Endothelial cell of umbilical vein (primary cell): ENCODE results near the gene TNRC6C. TPM values are rescaled to one million over a fixed set of nuclear protein-coding genes. Genes with fewer than 3 reads are reported as not detected.

Experiments used
- BruUV-seq: library from RNA; stranded (reverse); fragments of 400-500 nt; replicated peaks from 2 replicates; lab custom pipeline; 2021; lab: Mats Ljungman, UMichigan
- CTCF ChIA-PET: fragments of 300-600, 350-600 bp; sonication (Branson Sonifier 250); formaldehyde crosslinking; loops from one replicate; lab custom pipeline; 2021; ENCODE audit warnings: antibody characterized with exemption, inconsistent platforms; lab: Charles Lee
- POLR2A ChIA-PET: fragments of 300-600, 350-600 bp; sonication (Branson Sonifier 250); formaldehyde crosslinking; loops from one replicate; lab custom pipeline; 2021; ENCODE audit warnings: antibody characterized with exemption, inconsistent platforms; lab: Charles Lee
- DNase-seq: peaks from one replicate; pipeline ENCODE4 v3.0.0-alpha.2; 2011; ENCODE audit warnings: low read depth, low spot score
- FAIRE-seq: peaks from 2 replicates; lab custom pipeline; 2011; peaks lifted over from hg19 to GRCh38; lab: Jason Lieb, UNC
- H2AFZ ChIP-seq: 2 replicates; pipeline ENCODE4 v1.6.0; 2012; ENCODE audit warnings: low read depth, low read length, control low read depth, inconsistent platforms
- H3K27ac ChIP-seq: 2 replicates; pipeline ENCODE4 v1.5.1; 2011; ENCODE audit warnings: low read depth, mild to moderate bottlenecking, control low read depth, low read length, moderate library complexity; ENCODE audit not compliant: insufficient read depth
- H3K27me3 ChIP-seq, 2 experiments: 2 replicates each; pipeline versions ENCODE4 v1.6.0 to v1.6.1; 2011; ENCODE audit warnings: low read length in 2 of 2, mixed read lengths in 1 of 2; ENCODE audit not compliant: control insufficient read depth in 2 of 2, insufficient read depth in 2 of 2
- H3K36me3 ChIP-seq, 2 experiments: 2 replicates in 1 of 2; 3 replicates in 1 of 2; pipeline ENCODE4 v1.5.1; 2011; ENCODE audit warnings: low read length in 2 of 2, mild to moderate bottlenecking in 1 of 2, moderate library complexity in 1 of 2; ENCODE audit not compliant: control insufficient read depth in 2 of 2, insufficient read depth in 2 of 2; ENCODE audit errors: extremely low read depth in 1 of 2
- H3K4me1 ChIP-seq: 3 replicates; pipeline ENCODE4 v1.5.1; 2011; ENCODE audit warnings: mild to moderate bottlenecking, low read length; ENCODE audit not compliant: control insufficient read depth, insufficient read depth; ENCODE audit errors: extremely low read depth
- H3K4me2 ChIP-seq: 2 replicates; pipeline ENCODE4 v1.6.1; 2011; ENCODE audit warnings: low read length, control low read depth, mixed read lengths; ENCODE audit not compliant: insufficient read depth
- H3K4me3 ChIP-seq, 3 experiments: fragments of 200-600 bp in 1 of 3; sonication (generic), shearing (Covaris generic) in 1 of 3; replicated peaks in 1 of 3; 2 replicates each; pipeline ENCODE4 v1.5.1; 2011 to 2016; ENCODE audit warnings: control low read depth in 3 of 3, low read length in 3 of 3, mild to moderate bottlenecking in 2 of 3, inconsistent platforms in 1 of 3, low read depth in 1 of 3, moderate library complexity in 1 of 3; ENCODE audit not compliant: insufficient read depth in 1 of 3
- H3K79me2 ChIP-seq: 2 replicates; pipeline ENCODE4 v1.6.0; 2012; ENCODE audit warnings: low read length, inconsistent platforms; ENCODE audit not compliant: control insufficient read depth, insufficient read depth
- H3K9ac ChIP-seq: replicated peaks from 2 replicates; pipeline ENCODE3; 2011; ENCODE audit warnings: low read length, control low read depth; ENCODE audit not compliant: insufficient read depth; ENCODE audit errors: extremely low read depth
- H3K9me1 ChIP-seq: replicated peaks from 3 replicates; pipeline ENCODE4 v1.6.0; 2011; ENCODE audit warnings: mild to moderate bottlenecking, low read length; ENCODE audit not compliant: control insufficient read depth, insufficient read depth; ENCODE audit errors: extremely low read depth
- H3K9me3 ChIP-seq: replicated peaks from 2 replicates; pipeline ENCODE4 v1.5.1; 2012; ENCODE audit warnings: low read length, inconsistent platforms; ENCODE audit not compliant: control insufficient read depth, insufficient read depth
- H4K20me1 ChIP-seq: replicated peaks from 2 replicates; pipeline ENCODE3; 2011; ENCODE audit warnings: mild to moderate bottlenecking, low read length; ENCODE audit not compliant: control insufficient read depth, insufficient read depth; ENCODE audit errors: extremely low read depth
- FOS ChIP-seq: IDR thresholded peaks from 2 replicates; pipeline ENCODE4 v1.6.1; 2011; ENCODE audit warnings: mild to moderate bottlenecking, low read length, moderate library complexity, borderline replicate concordance; ENCODE audit not compliant: insufficient read depth
- GATA2 ChIP-seq: IDR thresholded peaks from 2 replicates; pipeline ENCODE4 v1.7.0; 2011; ENCODE audit warnings: low read depth, mild to moderate bottlenecking, moderate library complexity, mixed read lengths, low read length; ENCODE audit not compliant: insufficient read length, insufficient read depth
- JUN ChIP-seq: IDR thresholded peaks from 2 replicates; pipeline ENCODE4 v1.6.1; 2011; ENCODE audit warnings: borderline replicate concordance, low read depth; ENCODE audit not compliant: insufficient read length, insufficient read depth
- MYC ChIP-seq: IDR thresholded peaks from one replicate; pipeline ENCODE4 v1.6.1; 2011; ENCODE audit warnings: mild to moderate bottlenecking, low read depth, low read length
- POLR2A ChIP-seq: IDR thresholded peaks from 2 replicates; pipeline ENCODE4 v1.6.1; 2012; ENCODE audit warnings: low read depth, mild to moderate bottlenecking, control low read depth, low read length
- POLR2AphosphoS5 ChIP-seq: IDR thresholded peaks from 2 replicates; pipeline ENCODE4 v1.6.1; 2012; ENCODE audit warnings: low read depth, mild to moderate bottlenecking, control low read depth, low read length, moderate library complexity; ENCODE audit not compliant: insufficient read depth
- dilution Hi-C: fragments of 300-500 bp; cut with MboI; formaldehyde crosslinking; loops from one replicate; pipeline ENCODE4 v1.15.0; 2019; ENCODE audit warnings: low sequenced_read_pairs; ENCODE audit not compliant: extremely low pct_ligation_motif_present
- intact Hi-C: fragments of 100-400 bp; cut with micrococcal nuclease; formaldehyde crosslinking; loops from one replicate; pipeline ENCODE4 v1.10.0; 2022
- polyA plus RNA-seq, 4 experiments: library from polyadenylated mRNA; depleted of rRNA in 3 of 4; stranded (reverse) in 3 of 4; unstranded in 1 of 4; fragments of >200 nt; gene quantifications; 2 replicates each; pipeline versions ENCODE4 v1.2.1 to v1.2.3, GENCODE V29; 2011 to 2012; ENCODE audit warnings: missing spikeins in 1 of 4
- total RNA-seq: library from RNA; stranded (reverse); gene quantifications from 2 replicates; pipeline ENCODE4 v1.2.3, GENCODE V29; 2021
- TF ChIP-seq, protein P1 (sequence below): IDR thresholded peaks from 2 replicates; pipeline ENCODE4 v1.6.1; 2011; ENCODE audit not compliant: insufficient read depth, insufficient read length
- TF ChIP-seq, protein P2 (sequence below), 2 donors: IDR thresholded peaks; 1 replicate in 1 of 2; 2 replicates in 1 of 2; pipeline ENCODE4 v1.5.1; 2011; ENCODE audit warnings: low read length in 2 of 2, mild to moderate bottlenecking in 2 of 2, moderate library complexity in 2 of 2, control low read depth in 1 of 2, inconsistent platforms in 1 of 2, low read depth in 1 of 2; ENCODE audit not compliant: insufficient read depth in 1 of 2; ENCODE audit errors: extremely low read depth in 1 of 2

Gene TNRC6C
- total and polyA plus RNA-seq, 2 donors (not counting 3 experiments of a cell fraction or from before 2014, with no cell fraction given) = 2.1 to 17.5 TPM

DNA sequence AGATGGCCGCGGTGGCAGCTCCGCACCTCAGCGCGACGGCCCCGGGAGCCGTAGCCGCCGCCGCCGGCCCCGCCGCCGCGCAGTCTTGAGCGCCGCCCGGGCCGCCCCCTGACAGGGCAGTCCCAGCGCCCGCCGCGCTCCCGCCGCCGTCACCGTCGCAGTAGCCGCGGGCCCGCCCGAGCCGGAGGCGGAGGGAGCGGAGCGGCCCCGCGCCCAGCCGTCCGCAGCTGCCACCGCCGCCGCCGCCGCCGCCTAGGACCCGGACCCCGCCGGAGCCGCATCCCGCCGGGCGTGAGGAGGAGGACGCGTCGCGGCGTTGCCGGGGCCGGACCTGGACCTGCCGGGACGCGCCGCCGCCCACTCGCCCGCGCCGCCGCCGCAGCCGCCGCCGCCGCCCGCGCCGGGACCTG, 218 bp downstream of the TNRC6C start:
- H3K9ac ChIP-seq = peak overlapping the region; percentile 66
- no peak for DNase-seq
- H3K27ac ChIP-seq = peak overlapping the region; percentile 21
- intact Hi-C loops (loop anchor here (1.0 to 5.0 kb wide), 5 partner anchors 42 to 974 kb away; partner anchors contain the start of genes AFMID and TK1), dilution Hi-C loops (no loop called here)
- peaks cover 20% of the 10 kb centered on the region for H3K4me1 ChIP-seq
- POLR2A ChIA-PET = interaction anchor here (0.6 to 2.1 kb wide), 41 partner anchors 11 to 1043 kb away, joined by 3 to 25 read pairs (median 4); no protein-coding TSS in a partner anchor
- peaks cover 18% of the 10 kb centered on the region for H3K79me2 ChIP-seq
- CTCF ChIA-PET = interaction anchor here (0.8 to 2.6 kb wide), 10 partner anchors 13 to 416 kb away, joined by 3 to 37 read pairs (median 4); no protein-coding TSS in a partner anchor
- H3K9me1 ChIP-seq = no peaks in the 10 kb centered on the region
- H3K36me3 ChIP-seq = no peaks in the 10 kb centered on the region
- no peak for FAIRE-seq
- peak overlapping the region; percentile 27 for H2AFZ ChIP-seq
- H3K4me3 ChIP-seq = peak overlapping the region in 1 of 3 experiments; percentile 67
- peaks cover 3% of the 10 kb centered on the region for H4K20me1 ChIP-seq
- TF ChIP-seq FOS (no peak), JUN (no peak), GATA2 (no peak), MYC (no peak), POLR2AphosphoS5 (no peak), POLR2A (no peak)
- TF ChIP-seq, protein P1, sequence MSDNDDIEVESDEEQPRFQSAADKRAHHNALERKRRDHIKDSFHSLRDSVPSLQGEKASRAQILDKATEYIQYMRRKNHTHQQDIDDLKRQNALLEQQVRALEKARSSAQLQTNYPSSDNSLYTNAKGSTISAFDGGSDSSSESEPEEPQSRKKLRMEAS = no peak
- TF ChIP-seq, protein P2, sequence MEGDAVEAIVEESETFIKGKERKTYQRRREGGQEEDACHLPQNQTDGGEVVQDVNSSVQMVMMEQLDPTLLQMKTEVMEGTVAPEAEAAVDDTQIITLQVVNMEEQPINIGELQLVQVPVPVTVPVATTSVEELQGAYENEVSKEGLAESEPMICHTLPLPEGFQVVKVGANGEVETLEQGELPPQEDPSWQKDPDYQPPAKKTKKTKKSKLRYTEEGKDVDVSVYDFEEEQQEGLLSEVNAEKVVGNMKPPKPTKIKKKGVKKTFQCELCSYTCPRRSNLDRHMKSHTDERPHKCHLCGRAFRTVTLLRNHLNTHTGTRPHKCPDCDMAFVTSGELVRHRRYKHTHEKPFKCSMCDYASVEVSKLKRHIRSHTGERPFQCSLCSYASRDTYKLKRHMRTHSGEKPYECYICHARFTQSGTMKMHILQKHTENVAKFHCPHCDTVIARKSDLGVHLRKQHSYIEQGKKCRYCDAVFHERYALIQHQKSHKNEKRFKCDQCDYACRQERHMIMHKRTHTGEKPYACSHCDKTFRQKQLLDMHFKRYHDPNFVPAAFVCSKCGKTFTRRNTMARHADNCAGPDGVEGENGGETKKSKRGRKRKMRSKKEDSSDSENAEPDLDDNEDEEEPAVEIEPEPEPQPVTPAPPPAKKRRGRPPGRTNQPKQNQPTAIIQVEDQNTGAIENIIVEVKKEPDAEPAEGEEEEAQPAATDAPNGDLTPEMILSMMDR (IDR thresholded peaks at IDR 0.05; ENCODE audit: extremely low read depth in 1 of 2, insufficient read depth in 1 of 2, low read depth in 1 of 2, low read length in 2 of 2) = no peak
- no peaks in the 10 kb centered on the region for H3K9me3 ChIP-seq
- H3K4me2 ChIP-seq = no peak overlapping the region
- BruUV-seq = no TSS peak
- H3K27me3 ChIP-seq = peaks cover 22 to 29% of the 10 kb centered on the region in 2 experiments
